GM19372 (cell line): ENCODE data around the gene NOTCH2NLA.
"Not testable (repeated sequence)": the region's sequence is repeated elsewhere in the genome, so short reads cannot be mapped to it uniquely, and the experiment has no call there.

ENCODE experiments used
- ATAC-seq: cut with Tn5 transposase; IDR thresholded peaks from one replicate; pipeline ENCODE4 v1.9.1; 2021; ENCODE audit warnings: mild to moderate bottlenecking, low read depth, moderate library complexity; ENCODE audit not compliant: unreplicated experiment

The NOTCH2NLA gene

GRCh38 chr1:146174531-146174930 lies 54.3 kb downstream of the NOTCH2NLA start:
- not testable (repeated sequence) for ATAC-seq

GRCh38 chr1:146167740-146168139 lies 61.1 kb downstream of the NOTCH2NLA start:
- ATAC-seq, result not testable (repeated sequence)

- not testable (repeated sequence) for ATAC-seq
These were observed 61.5 kb downstream of the NOTCH2NLA start for GRCh38 chr1:146167273-146167672.

- ATAC-seq, result not testable (repeated sequence)
These were observed 84.4 kb downstream of the NOTCH2NLA start, which contains the start of gene NBPF10 for GRCh38 chr1:146144465-146144864. Gene NBPF10 (minus strand): TSS chr1:146144804. CDS start chr1:146144769, 35 bp downstream.
